Stomach (tissue), 4 donors: ENCODE measurements around the gene CARMIL1.

Experiments used
- CTCF ChIP-seq, 7 experiments: fragments of 450-650 bp in 4 of 7; fragments of 200-600 bp in 3 of 7; sonication (generic) in 3 of 7; IDR thresholded peaks; one replicate each; pipeline ENCODE4 v1.5.1; 2016 to 2019; ENCODE audit warnings: antibody characterized with exemption in 7 of 7, control low read depth in 2 of 7, mild to moderate bottlenecking in 1 of 7
- EP300 ChIP-seq: sonication (generic); formaldehyde crosslinking; IDR thresholded peaks from one replicate; pipeline ENCODE4 v1.6.1; 2017; ENCODE audit warnings: antibody characterized with exemption
- POLR2A ChIP-seq, 4 donors: fragments of 450-650 bp; IDR thresholded peaks; one replicate each; pipeline ENCODE4 v1.6.1; 2016; ENCODE audit warnings: antibody characterized with exemption in 4 of 4, control low read depth in 2 of 4, mild to moderate bottlenecking in 1 of 4, moderate library complexity in 1 of 4
- POLR2AphosphoS5 ChIP-seq, 3 donors: sonication (generic); formaldehyde crosslinking; IDR thresholded peaks; one replicate each; pipeline ENCODE4 v1.6.1; 2016; ENCODE audit warnings: antibody characterized with exemption in 3 of 3

GRCh38 chr6:25404693-25405169 lies 125.6 kb downstream of the CARMIL1 start:
- TF ChIP-seq CTCF (IDR thresholded peaks at IDR 0.05) (no peak), POLR2A (IDR thresholded peaks at IDR 0.05) (no peak), EP300 (no peak), POLR2AphosphoS5 (IDR thresholded peaks at IDR 0.05) (no peak)
